Stomach (tissue), 9 donors: ENCODE data around the gene DDX56. TPM values are rescaled to one million over a fixed set of nuclear protein-coding genes. Genes with fewer than 3 reads are reported as not detected.

Experiments
- DNase-seq, 2 donors: peaks; one replicate each; pipeline versions ENCODE4 v3.0.0 to v3.0.0-alpha.2; 2013 to 2019
- H3K27ac ChIP-seq, 5 donors: fragments of 200-600 bp in 4 of 5; sonication (generic) in 4 of 5; one replicate each; pipeline ENCODE4 v1.5.1; 2013 to 2019; ENCODE audit warnings: mild to moderate bottlenecking in 1 of 5, moderate library complexity in 1 of 5
- H3K27me3 ChIP-seq, 3 donors: fragments of 200-600 bp; sonication (generic); one replicate each; pipeline ENCODE4 v1.5.1; 2017 to 2019; ENCODE audit warnings: mixed run types in 1 of 3
- H3K36me3 ChIP-seq, 4 donors: fragments of 200-600 bp; sonication (generic); 1 replicate in 3 of 4; 2 replicates in 1 of 4; pipeline ENCODE4 v1.5.1; 2016 to 2019
- H3K4me1 ChIP-seq, 4 donors: fragments of 200-600 bp; sonication (generic); one replicate each; pipeline ENCODE4 v1.5.1; 2016 to 2019
- H3K4me3 ChIP-seq, 4 donors: fragments of 200-600 bp; sonication (generic) in 3 of 4; one replicate each; pipeline ENCODE4 v1.5.1; 2016 to 2019; ENCODE audit warnings: mild to moderate bottlenecking in 1 of 4
- H3K9me3 ChIP-seq, 4 donors: fragments of 200-600 bp; sonication (generic); one replicate each; pipeline ENCODE4 v1.5.1; 2016 to 2019
- CTCF ChIP-seq, 7 experiments: fragments of 450-650 bp in 4 of 7; fragments of 200-600 bp in 3 of 7; sonication (generic) in 3 of 7; IDR thresholded peaks; one replicate each; pipeline ENCODE4 v1.5.1; 2016 to 2019; ENCODE audit warnings: antibody characterized with exemption in 7 of 7, control low read depth in 2 of 7, mild to moderate bottlenecking in 1 of 7
- EP300 ChIP-seq: sonication (generic); formaldehyde crosslinking; IDR thresholded peaks from one replicate; pipeline ENCODE4 v1.6.1; 2017; ENCODE audit warnings: antibody characterized with exemption
- POLR2A ChIP-seq, 4 donors: fragments of 450-650 bp; IDR thresholded peaks; one replicate each; pipeline ENCODE4 v1.6.1; 2016; ENCODE audit warnings: antibody characterized with exemption in 4 of 4, control low read depth in 2 of 4, mild to moderate bottlenecking in 1 of 4, moderate library complexity in 1 of 4
- POLR2AphosphoS5 ChIP-seq, 3 donors: sonication (generic); formaldehyde crosslinking; IDR thresholded peaks; one replicate each; pipeline ENCODE4 v1.6.1; 2016; ENCODE audit warnings: antibody characterized with exemption in 3 of 3
- WGBS, 5 donors: extraction: QIAGEN DNeasy Blood & Tissue Kit in 3 of 5; methylation state at CpG; one replicate each; pipeline versions ENCODE4 v1.1.5 to v1.1.7; 2013 to 2018; 5-methylcytosine and 5-hydroxymethylcytosine counted together
- intact Hi-C: fragments of 100-400 bp; cut with DNase I; formaldehyde crosslinking; loops from one replicate; pipeline ENCODE4 v1.15.1; 2023; ENCODE audit warnings: low total_unique reads
- polyA plus RNA-seq, 3 donors: library from polyadenylated mRNA; stranded (reverse); fragments of 200-250 nt; gene quantifications; one replicate each; pipeline ENCODE4 v1.2.3, GENCODE V29; 2013
- total RNA-seq, 5 donors: library from RNA; depleted of rRNA; stranded (reverse); fragments of >200 nt; gene quantifications; one replicate each; pipeline versions ENCODE4 v1.1.0 to v1.2.3, GENCODE V29; 2014 to 2016
- donor health status: healthy with polysubstance abuse.
- donor health status: Bipolar disorder and iron deficiency.
- donor health status: healthy.

The DDX56 gene
- total and polyA plus RNA-seq, 8 donors, result 35.6 to 98.7 (median 55.2) TPM

DNA sequence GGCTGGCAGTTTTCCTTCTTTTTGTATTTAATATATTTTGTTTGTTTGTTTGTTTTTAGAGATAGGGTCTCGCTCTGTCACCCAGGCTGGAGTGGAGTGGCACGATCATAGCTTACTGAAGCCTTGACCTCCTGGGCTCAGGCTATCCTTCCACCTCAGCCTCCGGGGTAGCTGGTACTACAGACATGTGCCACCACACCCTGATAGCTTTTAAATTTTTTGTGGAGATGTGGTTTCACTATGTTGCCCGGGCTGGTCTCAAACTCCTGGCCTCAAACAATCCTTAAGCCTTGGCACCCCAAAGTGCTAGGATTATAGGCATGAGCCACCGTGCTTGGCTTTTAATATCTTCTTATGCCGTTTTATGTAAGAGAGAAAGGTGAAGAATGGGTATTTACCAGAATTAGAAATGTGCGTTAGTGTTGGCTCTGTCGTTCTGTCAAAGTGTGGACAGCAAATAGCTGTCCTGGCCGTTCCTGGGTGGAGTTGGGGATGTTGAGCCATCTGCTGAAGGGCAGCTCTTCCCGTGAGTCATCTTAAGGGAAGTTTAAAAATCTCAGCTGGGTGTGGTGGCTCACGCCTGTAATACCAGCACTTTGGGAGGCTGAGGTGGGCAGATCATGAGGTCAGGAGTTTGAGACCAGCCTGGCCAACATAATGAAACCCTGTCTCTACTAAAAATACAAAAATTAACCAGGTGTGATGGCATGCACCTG lies 47.5 kb upstream of the DDX56 start:
- DNase-seq, result no peak
- Histone ChIP-seq H3K27ac (peak overlapping the region in 4 of 5 donors; percentile 4 to 81 (median 64)), H3K27me3 (no peaks in the 10 kb centered on the region), H3K4me1 (peaks cover 35 to 89% (median 61%) of the 10 kb centered on the region in 4 donors), H3K9me3 (no peaks in the 10 kb centered on the region), H3K36me3 (peaks cover 0 to 27% (median 18%) of the 10 kb centered on the region in 4 donors), H3K4me3 (no peak overlapping the region)
- TF ChIP-seq EP300 (no peak), CTCF (IDR thresholded peaks at IDR 0.05) (no peak), POLR2A (IDR thresholded peaks at IDR 0.05) (no peak), POLR2AphosphoS5 (IDR thresholded peaks at IDR 0.05) (no peak)
- intact Hi-C loops, result no loop called here
- 72 to 82% (median 79%) methylated on average over 11 of the region's 11 CpGs for WGBS, 5 donors

- Histone ChIP-seq H3K36me3 (peaks cover 0 to 8% (median 0%) of the 10 kb centered on the region in 4 donors), H3K4me1 (peaks cover 29 to 91% (median 60%) of the 10 kb centered on the region in 4 donors), H3K9me3 (no peaks in the 10 kb centered on the region), H3K27me3 (no peaks in the 10 kb centered on the region), H3K4me3 (no peak overlapping the region), H3K27ac (peak overlapping the region in 1 of 5 donors; percentile 13)
- WGBS, 5 donors, result 55 to 79% (median 58%) methylated on average over 3 of the region's 3 CpGs
- DNase-seq, result no peak
- intact Hi-C loops, result no loop called here
- TF ChIP-seq POLR2AphosphoS5 (IDR thresholded peaks at IDR 0.05) (no peak), EP300 (no peak), CTCF (IDR thresholded peaks at IDR 0.05) (no peak), POLR2A (IDR thresholded peaks at IDR 0.05) (no peak)
Measured at GRCh38 chr7:44618753-44619152, 45.0 kb upstream of the DDX56 start.

- TF ChIP-seq POLR2AphosphoS5 (IDR thresholded peaks at IDR 0.05), result no peak
- WGBS, 5 donors, result 84 to 97% (median 91%) methylated on average over 1 of the region's 1 CpG
Measured at GRCh38 chr7:44618045-44618444, 44.3 kb upstream of the DDX56 start.

GRCh38 chr7:44617225-44617890 lies 43.6 kb upstream of the DDX56 start:
- no peaks in the 10 kb centered on the region for H3K27me3 ChIP-seq
- peak overlapping the region in 1 of 5 donors; percentile 9 for H3K27ac ChIP-seq
- WGBS, 5 donors, result 40 to 60% (median 51%) methylated on average over 2 of the region's 2 CpGs
- DNase-seq, result no peak
- intact Hi-C loops, result no loop called here
- no peaks in the 10 kb centered on the region for H3K9me3 ChIP-seq
- TF ChIP-seq POLR2A (IDR thresholded peaks at IDR 0.05), result no peak
- TF ChIP-seq POLR2AphosphoS5 (IDR thresholded peaks at IDR 0.05), result no peak
- no peak for TF ChIP-seq EP300
- TF ChIP-seq CTCF (IDR thresholded peaks at IDR 0.05), result no peak
- peaks cover 18 to 86% (median 55%) of the 10 kb centered on the region in 4 donors for H3K4me1 ChIP-seq
- H3K36me3 ChIP-seq, result peaks cover 0 to 8% (median 0%) of the 10 kb centered on the region in 4 donors
- H3K4me3 ChIP-seq, result no peak overlapping the region

More at GRCh38 chr7:44618045-44618444, 44.3 kb upstream of the DDX56 start:
- DNase-seq, result no peak
- Histone ChIP-seq H3K9me3 (no peaks in the 10 kb centered on the region), H3K36me3 (peaks cover 0 to 8% (median 0%) of the 10 kb centered on the region in 4 donors), H3K27me3 (no peaks in the 10 kb centered on the region), H3K4me3 (no peak overlapping the region), H3K27ac (no peak overlapping the region), H3K4me1 (peaks cover 25 to 86% (median 59%) of the 10 kb centered on the region in 4 donors)
- intact Hi-C loops, result no loop called here
